Measurements from ENCODE around the gene FARSB.
"Not testable (repeated sequence)": the region's sequence is repeated elsewhere in the genome, so short reads cannot be mapped to it uniquely, and the experiment has no call there.

The FARSB gene

DNA sequence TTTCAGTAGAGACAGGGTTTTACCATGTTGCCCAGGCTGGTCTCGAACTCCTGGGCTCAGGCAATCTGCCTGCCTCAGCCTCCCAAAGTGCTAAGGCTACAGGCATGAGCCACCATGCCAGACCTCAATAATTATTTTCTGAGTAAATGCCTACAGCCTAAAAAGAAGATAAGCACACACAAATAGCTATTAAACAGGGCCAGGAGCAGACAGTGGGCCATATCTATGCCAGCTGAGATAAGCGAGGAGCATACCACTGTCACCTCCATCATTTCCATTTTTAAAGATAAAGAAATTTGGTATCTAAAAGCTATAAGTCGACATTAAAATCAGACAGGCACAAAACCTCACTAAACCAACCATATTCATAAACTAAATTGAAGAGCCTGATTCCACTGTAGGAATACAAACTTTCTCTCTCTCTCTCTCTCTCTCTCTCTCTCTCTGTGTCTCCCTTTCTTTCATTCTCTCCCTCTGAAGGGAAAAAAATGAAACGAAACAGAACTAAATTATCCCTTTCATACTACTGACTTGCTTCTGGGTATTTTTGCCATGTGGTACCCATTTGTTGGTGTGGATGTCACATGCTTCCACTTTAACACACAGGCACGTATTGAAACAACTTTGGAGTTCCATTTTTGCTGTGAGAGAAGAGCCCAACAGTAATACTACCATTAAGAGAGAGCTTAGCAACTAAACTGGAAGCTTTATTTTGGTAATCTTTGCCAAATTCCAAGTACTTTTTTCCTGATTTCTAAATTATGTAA, 51.0 kb downstream of the FARSB start:
- DNase-seq (ENCODE audit: low read depth): no peak

GRCh38 chr2:222603501-222603900, 52.4 kb downstream of the FARSB start:
- DNase-seq (ENCODE audit: low read depth): no peak

- no peak for DNase-seq (ENCODE audit: low read depth)
These were observed 57.3 kb downstream of the FARSB start for GRCh38 chr2:222598611-222599010.

DNA sequence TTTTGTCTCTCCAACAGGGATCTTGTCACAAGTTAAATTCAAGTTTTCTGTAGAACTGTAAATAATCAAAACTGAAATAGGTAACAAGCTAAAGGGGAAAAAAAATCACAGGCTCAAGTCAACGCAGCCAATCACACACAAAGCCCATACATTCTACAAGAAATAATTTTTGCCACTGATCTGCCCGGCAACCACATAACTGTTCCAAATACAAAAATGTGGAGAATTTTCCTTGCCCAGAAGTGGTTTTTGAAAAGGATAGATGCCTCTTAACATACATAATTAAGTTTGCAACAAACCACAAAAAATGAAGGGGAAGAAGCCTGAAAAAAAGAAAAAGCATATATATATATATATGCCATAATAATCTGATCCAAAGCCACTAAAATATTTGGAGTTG, 60.3 kb downstream of the FARSB start:
- no peak for DNase-seq (ENCODE audit: low read depth)

DNA sequence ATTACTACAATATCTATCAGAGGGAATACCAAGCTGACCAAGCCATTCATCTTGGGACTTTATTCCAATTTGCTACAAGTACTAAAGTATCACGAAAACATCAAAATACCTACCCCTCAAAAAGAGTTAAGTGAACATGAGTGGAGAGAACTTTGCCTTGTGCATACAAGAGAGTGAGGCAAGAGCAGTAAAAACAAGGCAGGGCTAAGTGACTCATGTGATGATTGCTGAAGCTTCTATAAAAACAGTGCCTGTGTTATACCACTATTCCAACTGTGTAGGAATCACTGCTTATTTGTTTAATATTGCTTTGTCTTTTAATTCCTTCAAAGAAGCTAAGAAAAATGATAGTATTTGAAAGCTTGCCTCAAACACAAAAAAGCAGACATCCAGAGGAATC, 61.2 kb downstream of the FARSB start:
- DNase-seq (ENCODE audit: low read depth): peak; percentile 32

DNA sequence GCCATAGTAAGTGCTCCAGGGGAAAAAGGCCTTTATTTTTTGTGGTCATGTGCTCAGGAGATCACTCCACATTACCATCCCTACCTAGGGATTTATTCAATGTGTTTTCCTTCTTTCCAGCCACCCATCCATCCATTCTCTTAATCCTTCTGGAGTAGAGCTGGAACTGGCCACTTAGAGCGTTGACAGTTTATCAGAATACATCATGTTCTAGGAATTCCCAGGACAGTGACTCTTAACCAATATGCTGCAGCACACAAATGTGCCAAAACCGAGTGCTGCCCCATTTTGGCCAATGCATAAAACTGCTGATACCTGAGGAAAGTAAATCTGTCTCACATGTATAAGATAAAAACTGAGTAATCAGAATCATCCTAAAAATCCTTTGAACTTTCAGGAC, 63.7 kb downstream of the FARSB start:
- DNase-seq (ENCODE audit: low read depth): no peak

- DNase-seq (ENCODE audit: low read depth): no peak
These were observed 64.2 kb downstream of the FARSB start for GRCh38 chr2:222591661-222592060.

GRCh38 chr2:222584589-222584988, 71.3 kb downstream of the FARSB start:
- DNase-seq (ENCODE audit: low read depth): not testable (repeated sequence)

DNA sequence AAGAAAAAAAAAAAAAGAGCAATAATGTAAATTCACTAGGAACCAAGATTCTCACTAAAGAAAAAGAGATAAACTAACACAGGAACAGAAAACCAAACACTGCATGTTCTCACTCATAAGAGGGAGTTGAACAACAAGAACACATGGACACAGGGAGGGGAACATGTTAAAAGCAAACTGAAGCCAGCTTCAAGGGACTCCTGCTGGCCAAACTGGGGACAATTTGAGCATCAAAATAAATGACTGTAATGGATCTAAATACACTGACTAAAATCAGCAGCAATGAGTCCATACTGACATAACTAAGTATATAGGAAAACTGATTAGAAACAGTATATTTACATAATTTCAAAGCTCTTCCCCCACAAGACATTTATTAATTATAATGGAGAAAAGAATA, 73.0 kb downstream of the FARSB start:
- DNase-seq (ENCODE audit: low read depth): no peak

- DNase-seq (ENCODE audit: low read depth): no peak
These were observed 78.6 kb downstream of the FARSB start for GRCh38 chr2:222577341-222577740.

DNA sequence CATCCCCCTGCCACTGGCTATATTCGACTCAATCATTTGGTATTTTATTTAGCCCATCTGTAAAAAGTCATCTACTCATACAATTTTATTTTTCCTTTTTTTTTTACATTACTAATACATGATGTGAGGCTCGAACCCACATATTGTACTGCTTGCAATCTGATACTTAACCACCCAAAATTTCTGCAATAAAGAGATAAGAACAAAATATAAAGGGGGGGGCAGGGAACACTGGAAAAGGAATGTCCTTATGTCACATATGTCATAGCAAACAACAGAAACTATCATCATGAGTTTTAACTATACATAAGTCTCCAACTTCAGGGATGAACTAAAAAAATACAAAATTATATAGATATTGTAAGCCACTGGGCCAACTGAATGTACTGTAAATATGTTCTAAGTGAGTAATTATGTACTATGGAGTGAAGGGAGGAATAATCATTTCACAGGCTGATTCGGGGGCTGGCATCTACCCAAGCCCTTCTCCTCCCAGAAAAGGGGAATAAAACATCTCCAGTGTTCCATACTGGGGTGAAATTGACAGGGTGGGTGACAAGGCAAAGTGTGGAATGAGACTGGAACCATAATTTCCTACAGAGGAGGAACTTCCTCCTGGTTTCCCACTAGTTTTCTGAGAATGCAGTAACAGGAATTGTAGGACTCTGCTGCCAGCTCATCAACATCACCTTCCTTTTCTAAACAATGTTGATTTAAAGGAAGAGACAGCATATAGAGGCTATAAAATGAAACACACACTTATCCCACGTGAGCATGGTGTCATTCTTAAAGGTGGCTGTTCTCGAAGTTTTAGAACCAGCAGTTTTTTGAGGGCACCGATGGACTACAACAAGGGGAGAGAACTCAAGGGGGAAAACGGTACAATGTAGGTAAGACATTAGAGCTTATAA, 79.5 kb downstream of the FARSB start:
- no peak for DNase-seq (ENCODE audit: low read depth)

GRCh38 chr2:222575618-222576017, 80.3 kb downstream of the FARSB start:
- no peak for DNase-seq (ENCODE audit: low read depth)

DNA sequence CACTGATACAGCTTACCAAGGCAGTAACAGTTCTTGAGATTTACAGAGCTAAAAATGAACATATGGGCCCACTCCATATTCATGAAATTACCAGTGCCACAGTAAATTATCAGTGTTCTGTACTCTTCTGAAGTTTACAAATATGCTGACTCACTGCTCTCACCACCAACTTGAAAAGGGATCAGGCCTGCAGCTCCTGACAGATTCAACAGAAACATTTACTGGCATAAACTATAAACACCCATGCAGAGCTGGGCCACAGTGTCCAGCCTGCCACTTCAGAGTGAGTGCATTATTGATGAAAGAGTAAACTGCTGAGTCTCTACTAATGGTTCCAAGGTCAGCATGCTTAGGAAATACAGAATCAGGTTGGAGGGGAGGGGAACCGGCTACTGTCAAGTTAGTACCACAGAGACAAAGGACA, 83.1 kb downstream of the FARSB start:
- DNase-seq (ENCODE audit: low read depth): no peak

DNA sequence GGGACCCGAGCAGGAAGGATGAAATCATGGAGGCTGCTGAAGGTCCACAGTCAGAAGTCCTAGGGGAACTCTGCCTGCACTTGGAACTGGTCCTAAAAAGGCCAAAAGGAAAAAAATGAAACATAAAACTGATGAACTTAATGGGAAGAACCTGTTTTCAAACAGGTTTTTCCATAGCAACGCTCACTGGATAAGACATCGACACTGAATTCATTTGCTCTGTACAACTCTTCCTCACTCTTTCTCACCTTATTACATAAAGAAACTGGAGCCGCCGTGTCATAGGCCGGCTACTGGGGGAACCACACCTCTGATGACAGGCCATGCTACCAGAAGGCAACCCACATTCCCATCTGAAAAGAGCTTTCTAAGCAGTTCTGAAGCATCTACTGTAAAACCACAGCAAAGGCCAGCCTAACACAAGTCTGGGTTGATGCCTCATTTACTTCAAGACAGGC, 83.6 kb downstream of the FARSB start:
- DNase-seq (ENCODE audit: low read depth): no peak

DNA sequence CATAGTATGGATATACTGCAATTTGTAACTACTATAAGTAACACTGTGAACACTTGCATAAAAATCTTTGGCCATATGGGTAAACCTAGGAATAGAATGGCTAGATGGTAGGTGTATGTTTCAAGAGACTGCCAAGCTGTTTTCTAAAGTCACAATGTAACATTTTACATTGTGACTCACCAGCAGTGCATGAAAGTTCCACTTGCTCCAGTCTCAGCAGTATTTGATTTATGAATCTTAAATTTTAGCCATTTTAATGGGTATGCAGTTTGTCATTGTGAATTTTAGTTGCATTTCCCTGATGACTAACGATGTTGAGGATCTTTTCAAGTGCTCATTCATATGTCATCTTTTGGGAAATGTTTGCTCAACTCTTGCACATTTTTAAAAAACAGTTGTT, 86.1 kb downstream of the FARSB start:
- peak; percentile 43 for DNase-seq (ENCODE audit: low read depth)

- no peak for DNase-seq (ENCODE audit: low read depth)
These were observed 87.0 kb downstream of the FARSB start for GRCh38 chr2:222568865-222569264.

GRCh38 chr2:222566229-222566628, 89.7 kb downstream of the FARSB start:
- DNase-seq (ENCODE audit: low read depth): no peak

GRCh38 chr2:222563936-222564335, 92.0 kb downstream of the FARSB start:
- no peak for DNase-seq (ENCODE audit: low read depth)

DNA sequence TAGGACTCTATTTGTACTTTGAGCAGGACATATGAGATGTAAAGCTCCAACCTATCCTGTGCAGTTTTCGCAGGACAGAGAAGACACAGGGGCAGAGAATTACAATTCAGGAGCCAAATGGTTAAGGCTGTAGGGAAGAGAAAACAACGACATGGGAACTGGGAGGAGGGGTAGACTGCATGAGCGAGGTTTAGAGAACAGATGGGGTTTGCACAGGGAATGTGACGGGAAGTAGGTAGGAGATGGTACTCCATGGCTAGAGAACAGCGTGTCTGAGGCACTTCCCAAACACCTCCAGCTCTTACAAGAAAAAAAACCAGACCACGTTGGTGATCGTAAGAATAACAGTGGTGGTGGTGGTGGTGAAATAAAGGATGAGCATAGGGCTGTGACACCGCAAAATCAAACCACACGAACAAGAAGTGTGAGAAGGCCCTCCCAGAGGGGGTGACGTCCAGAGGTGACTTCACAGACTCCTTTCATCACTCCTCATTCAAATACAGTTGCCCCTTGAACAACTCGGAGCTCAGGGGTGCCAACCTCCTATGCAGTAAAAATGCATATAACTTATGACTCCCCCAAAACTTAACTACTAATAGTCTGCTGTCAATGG, 92.7 kb downstream of the FARSB start:
- no peak for DNase-seq (ENCODE audit: low read depth)

DNA sequence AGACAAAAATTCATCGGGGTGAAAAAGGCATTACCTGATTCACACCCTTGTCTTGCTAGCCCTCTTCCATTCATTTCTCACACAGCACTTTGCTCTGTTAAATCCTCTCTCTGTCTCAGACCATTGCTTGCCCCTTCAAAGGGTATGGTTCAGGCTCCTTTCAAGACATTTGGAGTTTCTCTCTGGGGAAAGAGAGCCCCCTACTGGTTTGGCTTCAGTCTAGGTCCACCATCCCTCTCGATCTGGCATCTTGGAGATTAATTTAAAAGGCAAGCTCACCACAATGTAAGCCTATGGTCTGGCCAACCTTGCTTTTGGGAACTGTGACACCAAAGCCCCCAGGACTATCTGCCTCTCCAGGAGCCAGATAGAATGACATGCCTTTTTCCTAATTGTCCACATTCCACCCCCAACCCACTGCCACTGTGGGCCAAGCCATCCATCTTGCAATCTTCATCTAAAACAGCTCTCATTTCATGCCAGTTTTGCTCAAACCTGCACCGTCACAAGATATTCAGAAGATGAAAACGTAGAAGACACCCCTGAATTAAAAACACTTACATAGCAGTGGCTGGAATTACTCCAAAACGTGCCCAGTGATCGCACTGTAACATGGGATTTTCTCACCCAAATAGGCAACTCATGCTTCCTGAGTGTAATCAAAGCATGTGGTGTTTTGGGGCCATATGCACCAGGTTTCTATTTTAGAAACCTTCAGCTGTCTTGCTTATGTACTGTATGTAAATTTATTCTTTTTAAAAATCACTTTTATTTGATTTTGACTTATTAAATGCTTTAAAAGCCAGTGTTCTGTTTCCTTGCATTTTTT, 93.9 kb downstream of the FARSB start:
- no peak for DNase-seq (ENCODE audit: low read depth)

DNA sequence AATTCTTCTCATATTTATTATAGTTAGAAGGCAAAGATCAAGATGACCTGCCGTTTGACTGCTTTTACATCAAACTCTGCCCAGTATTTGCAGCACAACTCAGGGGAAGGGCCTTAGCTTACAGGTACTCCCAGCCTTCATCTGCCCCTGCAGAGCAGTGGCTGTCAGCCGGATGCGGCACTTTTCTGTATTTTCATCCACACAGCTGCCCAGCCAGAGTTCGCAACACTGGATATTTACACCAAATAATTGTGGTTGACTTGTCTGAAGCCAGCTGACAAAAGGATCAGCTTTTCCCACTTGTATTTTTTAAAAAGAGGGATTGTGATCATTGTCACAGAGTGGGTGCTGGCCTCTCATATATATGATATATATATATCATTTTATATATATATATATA, 94.7 kb downstream of the FARSB start:
- no peak for DNase-seq (ENCODE audit: low read depth)

GRCh38 chr2:222554517-222554916, 101.4 kb downstream of the FARSB start:
- DNase-seq (ENCODE audit: low read depth): no peak

Measured in GM04503 (cell line).